ENCODE measurements around the gene EXOC4.

EXOC4 gene

GRCh38 chr7:133698127-133698526, 445.2 kb downstream of the EXOC4 start:
- TF ChIP-seq CTCF (IDR thresholded peaks at IDR 0.05; ENCODE audit: low read depth, low read length) = no peak
- DNase-seq (ENCODE audit: extremely low read depth, low read depth) = no peak

- no peak for TF ChIP-seq CTCF (IDR thresholded peaks at IDR 0.05; ENCODE audit: low read depth, low read length)
- DNase-seq (ENCODE audit: extremely low read depth, low read depth) = no peak
Measured at GRCh38 chr7:133699386-133699785, 446.5 kb downstream of the EXOC4 start.

- DNase-seq (ENCODE audit: extremely low read depth, low read depth) = no peak
- no peak for TF ChIP-seq CTCF (IDR thresholded peaks at IDR 0.05; ENCODE audit: low read depth, low read length)
Measured at GRCh38 chr7:133702078-133702477, 449.2 kb downstream of the EXOC4 start.

GRCh38 chr7:133702960-133703359, 450.1 kb downstream of the EXOC4 start:
- no peak for TF ChIP-seq CTCF (IDR thresholded peaks at IDR 0.05; ENCODE audit: low read depth, low read length)
- DNase-seq (ENCODE audit: extremely low read depth, low read depth) = no peak

GRCh38 chr7:133703547-133703946, 450.7 kb downstream of the EXOC4 start:
- DNase-seq (ENCODE audit: extremely low read depth, low read depth) = peak; percentile 43
- TF ChIP-seq CTCF (IDR thresholded peaks at IDR 0.05; ENCODE audit: low read depth, low read length) = no peak

GRCh38 chr7:133704453-133704852, 451.6 kb downstream of the EXOC4 start:
- TF ChIP-seq CTCF (IDR thresholded peaks at IDR 0.05; ENCODE audit: low read depth, low read length) = no peak
- DNase-seq (ENCODE audit: extremely low read depth, low read depth) = no peak

- DNase-seq (ENCODE audit: extremely low read depth, low read depth) = no peak
- no peak for TF ChIP-seq CTCF (IDR thresholded peaks at IDR 0.05; ENCODE audit: low read depth, low read length)
Measured at GRCh38 chr7:133705596-133705995, 452.7 kb downstream of the EXOC4 start.

Measured in AG09319 (cell line).